CD4-positive, alpha-beta T cell treated with Interleukin-12 subunit alpha and Interleukin-12 subunit beta, for 1 hour (primary cell): ENCODE results near the gene CGB3.
"Not testable (repeated sequence)": the region's sequence is repeated elsewhere in the genome, so short reads cannot be mapped to it uniquely, and the experiment has no call there.

ENCODE experiments used
- DNase-seq: peaks from one replicate; pipeline ENCODE4 v3.0.0-alpha.2; 2020

The CGB3 gene

DNA sequence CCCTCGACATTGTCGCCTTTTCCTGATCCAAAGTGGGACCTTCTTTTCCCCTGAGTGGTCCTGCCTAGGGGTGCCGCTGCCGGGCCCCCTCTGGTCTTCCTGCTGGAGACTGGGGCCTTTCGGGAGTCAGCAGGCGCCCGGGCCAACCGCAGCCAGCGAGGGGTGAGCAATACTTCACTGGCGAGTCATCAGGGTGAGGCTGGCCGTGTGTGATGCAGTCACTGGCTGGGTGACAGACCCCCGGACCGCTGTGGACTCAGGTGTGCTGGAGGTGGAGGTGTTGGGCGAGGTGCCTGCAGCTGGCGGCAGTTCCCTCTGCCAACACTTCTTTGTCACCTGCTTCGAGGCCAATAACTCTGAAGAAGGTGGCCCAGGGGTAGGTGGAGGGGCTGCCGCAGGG lies 18.0 kb upstream of the CGB3 start:
- no peak for DNase-seq

DNA sequence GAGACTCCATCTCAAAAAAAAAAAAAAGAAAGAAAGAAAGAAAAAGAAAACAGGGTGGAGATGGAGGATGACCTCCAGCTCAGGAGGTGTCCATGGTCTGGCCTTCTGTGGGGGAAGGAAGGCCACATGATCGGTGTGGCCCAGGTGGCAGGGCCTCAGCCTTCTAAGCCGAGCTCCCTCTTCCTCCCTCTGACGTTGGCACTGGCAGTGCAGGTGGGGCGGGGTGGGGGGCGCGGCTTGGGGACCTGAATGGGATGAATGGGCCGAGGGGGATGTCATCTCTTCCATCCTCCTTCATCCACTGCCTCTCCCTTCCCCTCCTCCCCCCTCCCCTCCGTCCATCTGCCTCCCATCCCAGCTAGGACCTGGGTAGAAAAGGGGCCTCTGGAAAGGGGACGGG lies 15.6 kb upstream of the CGB3 start:
- DNase-seq, result not testable (repeated sequence)

DNA sequence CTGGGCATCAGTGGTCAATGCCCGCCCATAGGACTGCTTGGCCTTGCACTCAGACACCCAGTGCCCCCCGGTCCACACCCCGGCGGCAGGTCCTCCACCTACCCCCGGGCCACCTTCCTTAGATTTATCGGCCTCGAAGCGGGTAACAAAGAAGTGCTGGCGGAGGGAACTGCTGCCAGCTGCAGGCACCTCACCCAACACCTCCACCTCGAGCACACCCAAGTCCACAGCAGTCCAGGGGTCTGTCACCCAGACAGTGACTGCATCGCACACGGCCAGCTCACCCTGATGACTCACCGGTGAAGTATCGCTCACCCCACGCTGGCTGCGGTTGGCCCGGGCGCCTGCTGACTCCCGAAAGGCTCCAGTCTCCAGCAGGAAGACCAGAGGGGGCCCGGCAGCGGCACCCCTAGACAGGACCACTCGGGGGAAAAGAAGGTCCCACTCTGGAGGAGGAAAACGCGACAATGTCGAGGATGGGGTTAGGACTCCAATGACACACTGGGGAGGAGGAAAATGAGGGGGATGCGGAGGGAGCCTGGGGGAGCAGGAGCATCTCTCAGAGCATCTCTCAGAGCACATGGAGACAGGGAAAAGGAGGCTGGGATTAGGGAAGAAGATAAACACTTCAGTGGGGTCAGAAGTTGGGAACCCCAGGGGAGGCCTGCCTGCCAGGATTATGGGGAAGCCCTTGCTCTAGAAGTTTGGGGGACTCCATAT lies 14.6 kb upstream of the CGB3 start:
- DNase-seq, result not testable (repeated sequence)

DNA sequence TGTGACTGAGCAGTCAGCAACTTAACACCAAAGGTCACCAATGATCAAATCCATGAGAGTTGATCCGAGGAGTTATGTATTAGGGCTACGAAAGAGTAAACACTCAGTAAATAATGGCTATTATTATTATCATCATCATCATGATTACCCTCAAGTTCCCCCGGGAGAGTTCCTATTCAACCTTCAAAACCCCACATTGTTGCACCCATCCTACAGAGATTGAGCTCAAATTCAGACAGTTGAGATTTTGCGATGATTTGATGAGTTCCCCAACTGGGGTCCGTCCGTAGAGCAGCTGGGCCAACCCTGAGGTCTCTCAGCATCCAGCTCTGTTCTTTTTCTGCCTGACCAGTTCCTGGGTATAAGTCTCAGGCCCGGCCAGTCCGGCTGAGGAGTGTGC lies 14.0 kb upstream of the CGB3 start:
- DNase-seq, result not testable (repeated sequence)

DNA sequence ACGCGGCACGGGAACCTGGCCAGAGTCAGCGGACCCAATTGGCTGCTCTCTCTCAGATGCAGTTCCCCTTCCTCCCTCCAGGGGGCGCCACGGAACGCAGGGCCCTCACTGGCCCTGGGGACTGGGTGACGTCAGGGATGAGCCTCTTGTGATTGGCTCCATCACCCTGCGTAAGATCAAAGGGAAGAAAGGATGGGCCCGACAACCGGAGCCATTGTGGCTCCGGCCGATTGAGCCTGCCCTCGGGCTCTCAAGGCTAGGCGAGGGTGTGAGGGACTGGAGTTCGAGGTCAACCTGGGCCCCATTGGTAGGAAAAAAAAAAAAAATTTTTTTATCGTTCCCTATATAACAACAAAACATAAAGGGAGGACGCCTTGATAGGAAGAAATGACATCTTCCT lies 12.7 kb upstream of the CGB3 start, which contains the start of gene CGB1:
TSS of gene CGB1 (minus strand) at position 81 of the 400 bp plus-strand sequence. CDS start 184 bp downstream, outside the sequence.
- DNase-seq, result not testable (repeated sequence)

DNA sequence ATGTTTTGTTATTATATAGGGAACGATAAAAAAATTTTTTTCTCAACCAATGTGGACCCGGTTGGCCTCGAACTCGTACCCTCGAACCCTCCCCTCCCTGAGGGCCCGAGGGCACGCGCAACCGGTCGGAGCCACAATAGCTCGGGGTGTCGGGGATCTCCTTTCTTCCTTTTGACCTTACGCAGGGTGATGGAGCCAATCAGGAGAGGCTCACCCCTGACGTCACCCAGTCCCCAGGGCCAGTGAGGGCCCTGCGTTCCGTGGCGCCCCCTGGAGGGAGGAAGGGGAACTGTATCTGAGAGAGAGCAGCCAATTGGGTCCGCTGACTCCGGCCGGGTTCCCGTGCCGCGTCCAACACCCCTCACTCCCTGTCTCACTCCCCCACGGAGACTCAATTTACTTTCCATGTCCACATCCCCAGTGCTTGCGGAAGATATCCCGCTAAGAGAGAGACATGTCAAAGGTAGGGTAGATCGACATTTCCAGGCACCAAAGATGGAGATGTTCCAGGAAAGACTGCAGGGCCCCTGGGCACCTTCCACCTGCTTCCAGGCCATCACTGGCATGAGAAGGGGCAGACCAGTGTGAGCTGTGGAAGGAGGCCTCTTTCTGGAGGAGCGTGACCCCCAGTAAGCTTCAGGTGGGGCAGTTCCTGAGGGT lies 7.6 kb upstream of the CGB3 start, which contains the start of gene CGB2:
TSS of gene CGB2 (plus strand) at position 249 of the 660 bp plus-strand sequence. CDS start at position 455, 206 bp downstream.
- peak; percentile 57 for DNase-seq

DNA sequence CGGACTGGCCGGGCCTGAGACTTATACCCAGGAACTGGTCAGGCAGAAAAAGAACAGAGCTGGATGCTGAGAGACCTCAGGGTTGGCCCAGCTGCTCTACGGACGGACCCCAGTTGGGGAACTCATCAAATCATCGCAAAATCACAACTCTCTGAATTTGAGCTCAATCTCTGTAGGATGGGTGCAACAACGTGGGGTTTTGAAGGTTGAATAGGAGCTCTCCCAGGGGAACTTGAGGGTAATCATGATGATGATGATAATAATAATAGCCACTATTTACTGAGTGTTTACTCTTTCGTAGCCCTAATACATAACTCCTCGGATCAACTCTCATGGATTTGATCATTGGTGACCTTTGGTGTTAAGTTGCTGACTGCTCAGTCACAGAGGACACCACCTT lies 6.2 kb upstream of the CGB3 start:
- DNase-seq, result not testable (repeated sequence)

DNA sequence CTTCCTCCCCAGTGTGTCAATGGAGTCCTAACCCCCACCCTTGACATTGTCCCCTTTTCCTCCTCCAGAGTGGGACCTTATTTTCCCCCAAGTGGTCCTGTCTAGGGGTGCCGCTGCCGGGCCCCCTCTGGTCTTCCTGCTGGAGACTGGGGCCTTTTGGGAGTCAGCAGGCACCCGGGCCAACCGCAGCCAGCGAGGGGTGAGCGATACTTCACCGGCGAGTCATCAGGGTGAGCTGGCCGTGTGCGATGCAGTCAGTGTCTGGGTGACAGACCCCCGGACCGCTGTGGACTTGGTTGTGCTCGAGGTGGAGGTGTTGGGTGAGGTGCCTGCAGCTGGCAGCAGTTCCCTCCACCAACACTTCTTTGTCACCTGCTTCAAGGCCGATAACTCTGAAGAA lies 5.6 kb upstream of the CGB3 start:
- DNase-seq, result not testable (repeated sequence)

DNA sequence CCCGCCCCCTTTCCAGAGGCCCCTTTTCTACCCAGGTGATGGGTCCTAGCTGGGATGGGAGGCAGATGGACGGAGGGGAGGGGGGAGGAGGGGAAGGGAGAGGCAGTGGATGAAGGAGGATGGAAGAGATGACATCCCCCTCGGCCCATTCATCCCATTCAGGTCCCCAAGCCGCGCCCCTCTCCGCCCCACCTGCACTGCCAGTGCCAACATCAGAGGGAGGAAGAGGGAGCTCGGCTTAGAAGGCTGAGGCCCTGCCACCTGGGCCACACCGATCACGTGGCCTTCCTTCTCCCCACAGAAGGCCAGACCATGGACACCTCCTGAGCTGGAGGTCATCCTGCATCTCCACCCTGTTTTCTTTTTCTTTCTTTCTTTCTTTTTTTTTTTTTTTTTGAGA lies 4.6 kb upstream of the CGB3 start:
- not testable (repeated sequence) for DNase-seq

DNA sequence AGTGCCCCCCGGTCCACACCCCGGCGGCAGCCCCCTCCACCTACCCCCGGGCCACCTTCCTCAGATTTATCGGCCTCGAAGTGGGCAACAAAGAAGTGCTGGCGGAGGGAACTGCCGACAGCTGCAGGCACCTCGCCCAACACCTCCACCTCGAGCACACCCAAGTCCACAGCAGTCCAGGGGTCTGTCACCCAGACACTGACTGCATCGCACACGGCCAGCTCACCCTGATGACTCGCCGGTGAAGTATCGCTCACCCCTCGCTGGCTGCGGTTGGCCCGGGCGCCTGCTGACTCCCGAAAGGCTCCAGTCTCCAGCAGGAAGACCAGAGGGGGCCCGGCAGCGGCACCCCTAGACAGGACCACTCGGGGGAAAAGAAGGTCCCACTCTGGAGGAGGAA lies 1.5 kb upstream of the CGB3 start:
- not testable (repeated sequence) for DNase-seq

DNA sequence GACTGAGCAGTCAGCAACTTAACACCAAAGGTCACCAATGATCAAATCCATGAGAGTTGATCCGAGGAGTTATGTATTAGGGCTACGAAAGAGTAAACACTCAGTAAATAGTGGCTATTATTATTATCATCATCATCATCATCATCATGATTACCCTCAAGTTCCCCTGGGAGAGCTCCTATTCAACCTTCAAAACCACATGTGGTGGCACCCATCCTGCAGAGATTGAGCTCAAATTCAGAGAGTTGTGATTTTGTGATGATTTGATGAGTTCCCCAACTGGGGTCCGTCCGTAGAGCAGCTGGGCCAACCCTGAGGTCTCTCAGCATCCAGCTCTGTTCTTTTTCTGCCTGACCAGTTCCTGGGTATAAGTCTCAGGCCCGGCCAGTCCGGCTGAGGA lies 955 bp upstream of the CGB3 start:
- not testable (repeated sequence) for DNase-seq

DNA sequence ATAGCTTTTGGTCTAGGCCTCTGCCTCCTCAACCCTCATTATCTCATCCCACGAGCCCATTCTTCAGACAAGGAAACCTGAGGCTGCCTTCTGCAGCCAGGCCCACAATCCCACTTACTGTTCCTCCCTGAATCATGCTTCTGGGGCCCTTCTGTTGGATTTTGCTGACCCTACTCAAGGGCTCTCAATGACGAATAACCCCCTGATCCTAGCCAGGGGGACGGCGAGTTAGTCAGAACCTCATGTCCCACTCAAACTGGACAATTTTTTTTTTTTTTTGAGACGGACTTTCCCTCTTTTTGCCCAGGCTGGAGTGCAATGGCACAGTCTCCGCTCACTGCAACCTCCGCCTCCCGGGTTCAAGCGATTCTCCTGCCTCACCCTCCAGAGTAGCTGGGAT lies 2.0 kb downstream of the CGB3 start:
- DNase-seq, result no peak

DNA sequence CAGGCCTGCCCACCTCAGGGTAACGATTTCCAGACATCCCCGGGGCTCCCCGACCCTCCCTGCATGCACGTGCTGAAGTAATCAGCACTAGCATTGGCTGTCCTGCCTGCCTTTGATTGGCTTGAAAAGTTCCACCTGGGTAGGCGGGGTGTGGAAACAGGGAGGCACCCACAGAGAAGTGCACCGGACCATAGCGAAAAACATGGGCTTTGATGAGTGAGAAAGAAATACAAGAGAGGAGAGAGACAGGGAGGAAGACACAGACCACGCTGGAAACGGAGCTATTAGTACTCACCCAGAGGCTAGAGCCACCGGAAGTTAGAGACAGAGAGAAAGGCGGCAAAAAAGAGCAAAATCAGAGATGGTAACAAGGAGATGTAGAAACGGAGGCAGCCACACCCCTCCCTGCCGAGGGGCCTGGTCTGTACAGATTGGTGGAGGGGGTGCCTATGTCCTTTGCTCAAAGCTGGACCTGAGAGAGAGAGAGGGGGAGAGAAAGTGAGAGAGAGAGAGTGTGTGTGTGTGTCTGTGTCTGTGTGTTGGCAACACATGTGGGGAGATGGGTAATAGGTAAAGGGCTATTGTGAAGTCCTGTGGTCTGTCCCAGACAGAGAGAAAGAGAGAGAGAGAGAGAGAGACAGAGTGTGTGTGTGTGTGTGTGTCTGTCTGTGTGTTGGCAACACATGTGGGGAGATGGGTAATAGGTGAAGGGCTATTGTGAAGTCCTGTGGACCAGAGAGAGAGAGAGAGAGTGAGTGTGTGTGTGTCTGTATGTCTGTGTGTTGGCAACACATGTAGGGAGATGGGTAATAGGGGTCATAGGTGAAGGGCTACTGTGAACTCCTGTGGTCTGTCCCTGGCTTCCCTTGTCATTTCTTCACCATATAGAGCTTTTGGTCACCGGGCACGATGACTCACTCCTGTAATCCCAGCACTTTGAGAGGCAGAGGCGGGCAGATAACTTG lies 2.9 kb downstream of the CGB3 start:
- no peak for DNase-seq

DNA sequence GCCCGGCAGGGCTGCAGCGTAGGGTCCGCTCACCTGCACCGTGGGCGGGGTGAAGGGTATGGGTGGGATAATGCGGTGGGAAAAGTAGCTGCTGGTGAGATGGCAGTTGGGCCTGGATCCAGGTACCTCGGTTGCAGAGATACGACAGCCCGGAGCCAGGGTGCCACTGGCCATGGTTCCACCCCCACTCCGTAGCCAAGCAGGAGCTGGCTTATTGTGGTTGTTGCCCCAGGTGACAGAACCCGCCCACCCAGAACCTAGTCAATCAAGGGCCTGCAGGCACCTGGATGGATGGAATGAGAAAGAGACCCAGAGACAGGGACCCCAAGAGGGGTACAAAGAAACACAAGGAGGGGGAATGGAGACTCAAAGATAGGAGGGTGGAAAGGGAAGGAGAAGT lies 3.8 kb downstream of the CGB3 start:
- no peak for DNase-seq

DNA sequence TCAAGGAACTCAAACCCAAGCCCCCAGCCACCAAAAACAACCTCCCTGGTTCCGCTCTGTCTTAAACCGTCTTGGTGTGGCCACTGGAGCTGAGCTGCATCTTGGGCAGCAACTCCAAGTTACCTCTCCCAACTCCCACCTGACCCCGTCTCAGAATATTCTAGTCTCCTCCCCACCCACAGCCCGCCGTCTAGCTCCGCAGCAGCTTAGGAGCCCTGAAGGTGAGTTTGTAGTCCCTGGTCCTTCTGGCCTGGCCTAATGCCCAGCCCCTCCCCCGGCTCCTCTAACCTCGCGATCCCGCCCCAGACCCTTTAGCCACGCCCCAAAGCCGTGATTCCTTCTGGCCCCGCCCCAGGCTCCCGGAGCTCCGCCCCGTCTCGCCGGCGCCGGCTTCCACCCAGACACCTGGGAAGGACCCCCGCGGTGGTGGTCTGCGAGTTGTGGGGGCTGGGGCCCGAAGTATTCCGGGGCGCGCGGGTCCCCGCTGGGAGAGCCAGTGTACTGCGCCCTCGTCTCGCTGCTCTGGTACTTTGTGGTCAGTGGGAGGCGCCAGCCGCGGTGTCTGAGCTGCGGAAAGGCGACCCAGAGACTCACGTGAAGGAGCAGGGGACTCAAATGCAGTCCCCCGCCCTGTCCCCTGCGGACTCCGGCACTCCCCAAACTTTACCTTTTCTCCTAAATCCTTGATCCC lies 4.7 kb downstream of the CGB3 start:
- DNase-seq, result peak; percentile 70

DNA sequence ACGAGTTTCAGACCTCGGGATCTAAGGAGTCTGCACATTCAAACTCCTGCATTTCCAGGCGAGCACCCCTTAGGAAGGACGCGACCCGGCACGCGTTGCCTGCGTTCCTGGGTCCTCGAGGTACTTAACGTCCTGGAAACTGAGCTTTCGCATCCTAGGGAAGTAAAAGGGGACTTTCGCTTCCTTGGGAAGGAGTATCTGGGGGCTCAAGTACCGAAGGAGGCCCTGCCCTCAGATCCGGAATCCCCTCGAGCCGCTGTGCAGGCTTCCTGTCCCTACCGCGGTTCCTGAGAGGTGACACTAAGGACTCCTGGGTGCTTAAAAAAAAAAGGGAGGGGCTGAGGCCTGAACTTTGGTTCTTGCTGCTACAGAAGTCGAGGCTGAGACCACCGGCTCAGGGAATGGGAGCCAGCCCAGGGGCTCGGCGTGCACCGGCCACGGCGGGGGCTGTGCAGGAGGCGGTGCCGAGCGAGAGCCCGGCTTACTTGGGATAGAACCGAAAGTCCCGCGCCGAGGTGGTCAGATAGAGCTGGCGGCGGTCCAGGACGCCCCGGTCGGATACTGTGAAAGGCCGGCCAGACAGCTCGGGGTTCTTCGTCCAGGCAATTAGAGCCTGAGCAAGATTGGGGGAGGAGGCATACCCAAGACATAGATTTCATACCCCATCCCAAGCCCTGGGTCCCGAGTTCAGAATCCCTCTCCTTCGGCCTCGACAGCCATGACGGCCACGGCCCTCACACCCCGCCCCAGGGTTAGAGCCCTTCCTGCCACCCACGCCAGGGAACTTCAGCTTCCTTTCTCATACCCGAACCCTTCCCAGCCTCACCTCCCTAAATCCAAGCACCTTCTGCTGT lies 5.5 kb downstream of the CGB3 start:
- DNase-seq, result peak; percentile 29

DNA sequence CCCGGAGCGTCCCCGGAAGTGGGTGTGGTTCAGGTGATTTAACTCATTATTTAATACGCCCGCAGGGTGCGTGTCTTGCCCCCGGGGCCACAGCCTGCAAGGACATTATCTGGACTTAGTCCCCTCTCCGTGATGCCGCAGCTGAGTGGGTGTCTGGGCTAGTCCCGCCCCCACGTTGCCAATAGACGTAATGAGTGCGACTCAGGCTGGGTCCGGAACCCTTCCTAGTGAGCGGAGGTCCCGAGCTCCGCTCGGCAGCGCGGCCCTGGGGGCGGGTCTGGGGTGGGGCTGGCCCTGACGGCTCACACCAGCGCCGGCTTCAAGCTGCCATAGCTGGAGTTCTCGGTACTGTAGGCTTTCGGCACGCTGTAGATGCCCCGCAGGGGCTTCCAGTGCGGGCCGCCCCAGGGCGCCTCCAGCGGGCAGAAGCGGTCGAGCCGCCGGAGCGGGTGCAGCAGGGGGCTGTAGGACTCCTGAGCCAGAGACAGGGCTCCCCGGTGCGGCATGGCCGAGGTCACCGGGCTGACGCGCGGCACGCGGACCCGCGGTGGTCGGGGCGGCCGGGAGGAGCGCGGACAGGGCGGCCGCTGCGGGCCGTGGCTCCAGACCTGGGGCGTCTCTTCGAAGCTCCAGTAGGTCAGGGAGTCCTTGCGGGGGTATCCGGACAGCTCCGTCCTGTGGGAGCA lies 6.3 kb downstream of the CGB3 start:
- DNase-seq, result peak; percentile 72

DNA sequence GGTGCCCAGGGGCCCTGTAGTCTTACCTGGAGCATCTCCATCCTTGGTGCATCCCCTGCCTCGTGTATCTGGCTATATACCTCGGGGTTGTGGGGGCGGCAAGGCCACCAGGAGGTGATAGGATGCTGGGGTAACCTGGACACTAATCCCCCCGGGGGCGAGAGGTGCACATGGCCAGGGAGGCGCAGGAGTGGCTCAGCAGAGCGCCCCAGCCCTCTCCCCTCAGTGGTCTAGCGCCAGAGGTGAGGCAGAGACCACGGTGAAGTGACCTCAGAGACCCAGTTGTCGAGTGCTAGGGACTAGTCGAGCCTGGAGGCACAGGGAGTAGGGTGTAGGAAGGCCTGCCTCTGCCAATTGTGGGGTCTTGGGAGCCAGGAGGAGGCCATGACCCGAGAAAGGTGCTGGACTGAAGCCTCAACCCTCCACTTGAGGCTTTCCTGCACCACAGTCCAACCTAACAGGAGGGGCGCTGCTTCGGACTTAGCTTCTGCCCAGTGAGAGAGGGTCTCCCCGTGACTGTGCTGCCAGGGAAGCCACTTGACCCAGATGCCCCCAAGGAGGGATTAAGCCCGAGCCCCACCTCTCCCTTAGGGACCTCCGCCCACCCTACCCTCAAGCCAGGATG lies 7.0 kb downstream of the CGB3 start, which contains the start of gene LHB:
TSS of gene LHB (minus strand) at position 51 of the 625 bp plus-strand sequence. CDS start at position 41, 10 bp downstream.
- no peak for DNase-seq

DNA sequence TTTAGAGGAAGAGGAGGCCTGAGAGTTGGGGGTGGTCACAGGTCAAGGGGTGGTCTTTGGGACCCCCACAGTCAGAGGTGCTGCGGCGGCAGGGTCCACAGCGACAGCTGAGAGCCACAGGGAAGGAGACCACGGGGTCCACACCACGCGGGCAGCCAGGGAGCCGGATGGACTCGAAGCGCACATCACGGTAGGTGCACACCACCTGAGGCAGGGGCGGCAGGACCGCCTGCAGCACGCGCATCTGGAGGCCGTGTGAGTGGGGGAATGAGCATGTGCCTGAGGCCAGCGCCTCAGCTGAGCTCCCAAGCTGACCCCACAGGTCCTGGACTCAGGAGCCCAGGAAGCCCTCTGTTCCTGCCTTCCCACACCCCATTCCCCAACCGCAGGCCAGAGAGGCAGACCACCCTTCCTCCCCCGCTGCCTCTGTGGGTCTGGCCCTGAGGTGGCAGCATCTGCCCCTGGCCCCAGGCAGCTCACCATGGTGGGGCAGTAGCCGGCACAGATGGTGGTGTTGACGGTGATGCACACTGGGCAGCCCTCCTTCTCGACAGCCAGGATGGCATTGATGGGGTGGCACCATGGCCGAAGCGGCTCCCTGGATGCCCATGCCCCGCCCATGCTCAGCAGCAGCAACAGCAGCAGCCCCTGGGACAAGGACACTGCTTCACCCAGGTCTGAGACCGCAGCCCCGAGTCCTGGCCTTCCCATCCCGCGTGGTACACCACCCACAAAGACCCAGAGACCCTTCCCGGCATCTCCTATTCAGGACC lies 7.9 kb downstream of the CGB3 start:
- no peak for DNase-seq

DNA sequence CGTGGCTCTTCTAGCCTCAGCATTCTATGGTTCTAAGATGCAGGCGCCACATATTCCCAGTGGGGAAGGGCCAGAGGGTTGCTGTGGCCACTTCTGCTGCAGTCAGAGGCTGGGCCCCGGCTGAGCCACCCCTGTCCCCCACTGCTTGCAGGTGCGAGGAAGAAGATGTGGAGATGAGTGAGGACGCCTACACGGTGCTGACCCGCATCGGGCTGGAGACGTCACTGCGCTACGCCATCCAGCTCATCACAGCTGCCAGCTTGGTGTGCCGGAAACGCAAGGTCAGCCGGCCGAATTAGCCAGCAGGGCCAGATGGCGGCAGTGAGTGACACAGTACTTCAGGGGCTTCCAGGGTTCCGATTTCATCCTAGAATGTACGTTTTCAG lies 9.3 kb downstream of the CGB3 start:
- DNase-seq, result no peak
